ENCODE results near the gene TUBA4B.

GRCh38 chr2:219253753-219254589, 928 bp downstream of the TUBA4B start, which contains the start of gene TUBA4A:
- peak; percentile 55 to 90 for TF ChIP-seq EP300 (IDR thresholded peaks at IDR 0.05)
- peak in 3 of 5 experiments; percentile 12 to 46 (median 41) for TF ChIP-seq CTCF (IDR thresholded peaks at IDR 0.05)
- peak; percentile 68 to 91 for TF ChIP-seq POLR2A (IDR thresholded peaks at IDR 0.05)

Data from tibial nerve (tissue), 4 donors.